ENCODE data around the gene USPL1.
A peak's percentile ranks its signal among the peaks of the same experiment; 100 is the strongest.
"Not testable (repeated sequence)": the region's sequence is repeated elsewhere in the genome, so short reads cannot be mapped to it uniquely, and the experiment has no call there.

USPL1 gene

GRCh38 chr13:30617315-30618185, at the start of gene USPL1:
TSS of gene USPL1 (plus strand) at chr13:30617920. CDS start at chr13:30621141, 3,221 bp downstream.
- DNase-seq: peak; percentile 96

- DNase-seq: no peak
Observed at GRCh38 chr13:30569901-30570576, 47.7 kb upstream of the USPL1 start.

GRCh38 chr13:30570691-30571090, 47.0 kb upstream of the USPL1 start:
- DNase-seq: no peak

GRCh38 chr13:30572859-30573275, 44.9 kb upstream of the USPL1 start:
- peak; percentile 7 for DNase-seq

GRCh38 chr13:30576528-30576927, 41.2 kb upstream of the USPL1 start:
- DNase-seq: peak; percentile 53

- DNase-seq: no peak
Observed at GRCh38 chr13:30577401-30577852, 40.3 kb upstream of the USPL1 start.

- no peak for DNase-seq
Observed at GRCh38 chr13:30580852-30581502, 36.7 kb upstream of the USPL1 start.

GRCh38 chr13:30581582-30581981, 36.1 kb upstream of the USPL1 start:
- no peak for DNase-seq

- no peak for DNase-seq
Observed at GRCh38 chr13:30584051-30584731, 33.5 kb upstream of the USPL1 start.

GRCh38 chr13:30585748-30586262, 31.9 kb upstream of the USPL1 start:
- no peak for DNase-seq

GRCh38 chr13:30587231-30587630, 30.5 kb upstream of the USPL1 start:
- no peak for DNase-seq

- no peak for DNase-seq
Observed at GRCh38 chr13:30587739-30588138, 30.0 kb upstream of the USPL1 start.

- no peak for DNase-seq
Observed at GRCh38 chr13:30593001-30593400, 24.7 kb upstream of the USPL1 start.

- DNase-seq: no peak
Observed at GRCh38 chr13:30600496-30600895, 17.2 kb upstream of the USPL1 start.

- DNase-seq: no peak
Observed at GRCh38 chr13:30601836-30602235, 15.9 kb upstream of the USPL1 start.

- DNase-seq: no peak
Observed at GRCh38 chr13:30605052-30605451, 12.7 kb upstream of the USPL1 start.

GRCh38 chr13:30607186-30607585, 10.5 kb upstream of the USPL1 start:
- DNase-seq: not testable (repeated sequence)

- DNase-seq: no peak
Observed at GRCh38 chr13:30607908-30608307, 9.8 kb upstream of the USPL1 start.

GRCh38 chr13:30608364-30608763, 9.4 kb upstream of the USPL1 start:
- DNase-seq: no peak

- no peak for DNase-seq
Observed at GRCh38 chr13:30610311-30610710, 7.4 kb upstream of the USPL1 start.

GRCh38 chr13:30615481-30615865, 2.2 kb upstream of the USPL1 start:
- no peak for DNase-seq

- DNase-seq: no peak
Observed at GRCh38 chr13:30615866-30616541, 1.7 kb upstream of the USPL1 start.

Data from NCI-H345 (cell line).